Measurements from ENCODE around the gene BSG.

DNA sequence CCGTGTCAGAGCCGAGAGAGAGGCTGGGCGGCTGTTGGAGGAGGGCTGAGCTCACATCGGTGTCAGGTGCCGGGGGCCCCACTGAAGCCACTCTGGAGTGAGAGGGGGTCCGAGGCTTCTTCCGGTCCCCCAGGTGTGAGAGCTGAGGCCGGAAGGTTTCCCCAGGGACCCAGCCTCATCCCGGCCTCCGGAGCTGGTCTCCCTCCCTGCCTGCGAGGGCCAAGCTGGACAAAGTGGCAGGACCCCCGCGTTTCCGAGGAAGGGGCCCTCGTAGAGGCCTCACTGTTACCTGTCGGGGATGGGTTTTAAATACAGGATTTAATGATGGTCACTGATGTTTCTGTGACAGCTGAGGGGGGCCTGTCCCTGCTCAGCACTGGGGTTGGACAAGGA is 23.9 kb downstream of the BSG start:
- TF ChIP-seq, protein P1, sequence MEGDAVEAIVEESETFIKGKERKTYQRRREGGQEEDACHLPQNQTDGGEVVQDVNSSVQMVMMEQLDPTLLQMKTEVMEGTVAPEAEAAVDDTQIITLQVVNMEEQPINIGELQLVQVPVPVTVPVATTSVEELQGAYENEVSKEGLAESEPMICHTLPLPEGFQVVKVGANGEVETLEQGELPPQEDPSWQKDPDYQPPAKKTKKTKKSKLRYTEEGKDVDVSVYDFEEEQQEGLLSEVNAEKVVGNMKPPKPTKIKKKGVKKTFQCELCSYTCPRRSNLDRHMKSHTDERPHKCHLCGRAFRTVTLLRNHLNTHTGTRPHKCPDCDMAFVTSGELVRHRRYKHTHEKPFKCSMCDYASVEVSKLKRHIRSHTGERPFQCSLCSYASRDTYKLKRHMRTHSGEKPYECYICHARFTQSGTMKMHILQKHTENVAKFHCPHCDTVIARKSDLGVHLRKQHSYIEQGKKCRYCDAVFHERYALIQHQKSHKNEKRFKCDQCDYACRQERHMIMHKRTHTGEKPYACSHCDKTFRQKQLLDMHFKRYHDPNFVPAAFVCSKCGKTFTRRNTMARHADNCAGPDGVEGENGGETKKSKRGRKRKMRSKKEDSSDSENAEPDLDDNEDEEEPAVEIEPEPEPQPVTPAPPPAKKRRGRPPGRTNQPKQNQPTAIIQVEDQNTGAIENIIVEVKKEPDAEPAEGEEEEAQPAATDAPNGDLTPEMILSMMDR (IDR thresholded peaks at IDR 0.05), result no peak
- TF ChIP-seq POLR2A (IDR thresholded peaks at IDR 0.05), result no peak
